ENCODE measurements around the gene GINS1. TPM values are rescaled to one million over a fixed set of nuclear protein-coding genes. Genes with fewer than 3 reads are reported as not detected.

GINS1 gene
- total and polyA plus RNA-seq, 2 of the 13 experiments (the other 11 are each of a cell fraction or from before 2014, with no cell fraction given): 14.6 to 59.9 TPM

GRCh38 chr20:25398376-25399036 is 9.0 kb upstream of the GINS1 start (continued):
- TF ChIP-seq MED1 (CRISPR knock-in tag; IDR thresholded peaks at IDR 0.05) (0 out of 2 replicates have a peak, but pooled peaks have one; percentile 4), PATZ1 (CRISPR knock-in tag; IDR thresholded peaks at IDR 0.05) (0 out of 2 replicates have a peak, but pooled peaks have one; percentile 22), SOX6 (IDR thresholded peaks at IDR 0.05) (no peak), SOX6 (CRISPR knock-in tag; IDR thresholded peaks at IDR 0.05) (peak; percentile 37; the same call in 1 of the 2 replicates), LCORL (IDR thresholded peaks at IDR 0.05) (no peak), LCORL (CRISPR knock-in tag; IDR thresholded peaks at IDR 0.05) (peak; percentile 36; the same call in 1 of the 2 replicates), ZNF367 (CRISPR knock-in tag; IDR thresholded peaks at IDR 0.05; ENCODE audit: borderline replicate concordance) (no peak), AHDC1 (CRISPR knock-in tag; IDR thresholded peaks at IDR 0.05; ENCODE audit: borderline replicate concordance) (no peak), FOXP4 (CRISPR knock-in tag; IDR thresholded peaks at IDR 0.05) (no peak), NR2F2 (IDR thresholded peaks at IDR 0.05; ENCODE audit: borderline replicate concordance, low read depth) (no peak), PPARG (CRISPR knock-in tag; conservative IDR thresholded peaks at IDR 0.05) (peak; percentile 87), CENPBD1 (CRISPR knock-in tag; IDR thresholded peaks at IDR 0.05; ENCODE audit: borderline replicate concordance, low read depth) (no peak), ZNF335 (CRISPR knock-in tag; IDR thresholded peaks at IDR 0.05) (peak; percentile 11; the same call in 1 of the 2 replicates), ELF1 (CRISPR knock-in tag; IDR thresholded peaks at IDR 0.05) (0 out of 2 replicates have a peak, but pooled peaks have one; percentile 13)

Measured in HepG2 (cell line).